HepG2 (cell line): ENCODE data around the gene POU5F1. TPM values are rescaled to one million over a fixed set of nuclear protein-coding genes. Genes with fewer than 3 reads are reported as not detected.
A peak's percentile ranks its signal among the peaks of the same experiment; 100 is the strongest.

ENCODE experiments used
- AHR ChIP-seq: IDR thresholded peaks from 2 replicates; pipeline ENCODE4 v1.6.1; 2018; ENCODE audit warnings: missing genetic modification reagents, missing compliant biosample characterization
- ARNTL ChIP-seq: sonication (generic); formaldehyde crosslinking; IDR thresholded peaks from 2 replicates; pipeline ENCODE4 v1.4.0; 2020; ENCODE audit warnings: mild to moderate bottlenecking, missing genetic modification reagents
- CCDC6 ChIP-seq: sonication (generic); formaldehyde crosslinking; IDR thresholded peaks from 2 replicates; pipeline ENCODE4 v1.8.1; 2022; ENCODE audit warnings: mild to moderate bottlenecking, missing genetic modification reagents, moderate library complexity
- CHD2 ChIP-seq: IDR thresholded peaks from 2 replicates; pipeline ENCODE4 v1.6.1; 2011; ENCODE audit warnings: low read depth, low read length, improper control_type of control experiment
- ELF4 ChIP-seq: sonication (generic); formaldehyde crosslinking; IDR thresholded peaks from 2 replicates; pipeline ENCODE4 v1.5.0; 2020; ENCODE audit warnings: missing genetic modification reagents, mild to moderate bottlenecking, moderate library complexity, borderline replicate concordance
- ETV5 ChIP-seq: IDR thresholded peaks from 2 replicates; pipeline ENCODE4 v1.6.1; 2018; ENCODE audit warnings: missing biosample characterization, missing genetic modification reagents, inconsistent platforms, borderline replicate concordance
- GTF3A ChIP-seq: sonication (generic); formaldehyde crosslinking; conservative IDR thresholded peaks from 2 replicates; pipeline ENCODE4 v1.4.0; 2020; ENCODE audit warnings: mild to moderate bottlenecking, missing genetic modification reagents
- JARID2 ChIP-seq: sonication (generic); formaldehyde crosslinking; IDR thresholded peaks from 2 replicates; pipeline ENCODE4 v1.8.1; 2023; ENCODE audit warnings: missing genetic modification reagents, inconsistent platforms; ENCODE audit not compliant: insufficient replicate concordance
- MIXL1 ChIP-seq: IDR thresholded peaks from 2 replicates; pipeline ENCODE4 v1.6.1; 2016
- MXD4 ChIP-seq: IDR thresholded peaks from 2 replicates; pipeline ENCODE4 v1.6.1; 2016; ENCODE audit warnings: mild to moderate bottlenecking, missing biosample characterization, missing genetic modification reagents
- RBFOX2 ChIP-seq: fragments of 200-400 bp; formaldehyde crosslinking; IDR thresholded peaks from 2 replicates; pipeline ENCODE4 v1.6.1; 2017; ENCODE audit warnings: low read depth, mild to moderate bottlenecking, low read length
- RXRB ChIP-seq: IDR thresholded peaks from 2 replicates; pipeline ENCODE4 v1.6.1; 2016; ENCODE audit warnings: borderline replicate concordance, missing genetic modification reagents, missing compliant biosample characterization
- SALL1 ChIP-seq: sonication (generic); formaldehyde crosslinking; IDR thresholded peaks from 2 replicates; pipeline ENCODE4 v1.8.0; 2022; ENCODE audit warnings: mild to moderate bottlenecking, missing genetic modification reagents
- ZNF17 ChIP-seq: sonication (generic); formaldehyde crosslinking; IDR thresholded peaks from 2 replicates; pipeline ENCODE4 v1.5.0; 2020; ENCODE audit warnings: mild to moderate bottlenecking, missing genetic modification reagents
- ZNF180 ChIP-seq: sonication (generic); formaldehyde crosslinking; IDR thresholded peaks from 2 replicates; pipeline ENCODE4 v1.4.0; 2020; ENCODE audit warnings: low read depth, missing genetic modification reagents, borderline replicate concordance
- ZNF296 ChIP-seq: sonication (generic); formaldehyde crosslinking; conservative IDR thresholded peaks from 2 replicates; pipeline ENCODE4 v1.5.0; 2020; ENCODE audit warnings: mild to moderate bottlenecking, missing genetic modification reagents
- ZNF766 ChIP-seq: sonication (generic); formaldehyde crosslinking; IDR thresholded peaks from 2 replicates; pipeline ENCODE4 v1.5.0; 2020; ENCODE audit warnings: missing genetic modification reagents, borderline replicate concordance
- ZNF777 ChIP-seq: sonication (generic); formaldehyde crosslinking; IDR thresholded peaks from 2 replicates; pipeline ENCODE4 v1.4.0; 2020; ENCODE audit warnings: missing genetic modification reagents
- polyA plus RNA-seq, 8 experiments: library from polyadenylated mRNA; depleted of rRNA in 3 of 8; stranded (reverse) in 7 of 8; unstranded in 1 of 8; fragments of >200 nt; fragmentation: Illumina TruSeq in 4 of 8; extraction: Trizol in 4 of 8; gene quantifications; 2 replicates each; pipeline versions ENCODE4 v1.2.1 to v1.2.3, GENCODE V29; 2011 to 2016; ENCODE audit warnings: low read depth in 4 of 8, missing spikeins in 1 of 8, mixed read lengths in 1 of 8; ENCODE audit not compliant: insufficient read depth in 1 of 8
- total RNA-seq, 5 experiments: library from RNA; depleted of rRNA; stranded (reverse); fragments of >200 nt; fragmentation: Illumina TruSeq; extraction: Trizol; gene quantifications; 2 replicates each; pipeline ENCODE4 v1.2.3, GENCODE V29; 2016; ENCODE audit warnings: low read depth in 1 of 5
- TF ChIP-seq, protein P1 (sequence below), 2 experiments: fragments of 450-650 bp in 1 of 2; sonication (generic) in 1 of 2; formaldehyde crosslinking in 1 of 2; IDR thresholded peaks; 2 replicates each; pipeline versions ENCODE4 v1.6.1 to v1.8.0; 2016 to 2022; ENCODE audit warnings: antibody characterized with exemption in 1 of 2, mild to moderate bottlenecking in 1 of 2, missing genetic modification reagents in 1 of 2
- TF ChIP-seq, protein P2 (sequence below): sonication (generic); formaldehyde crosslinking; IDR thresholded peaks from 2 replicates; pipeline ENCODE4 v1.8.1; 2023; ENCODE audit warnings: mild to moderate bottlenecking, missing genetic modification reagents

POU5F1 gene
- total and polyA plus RNA-seq, 2 of the 13 experiments (the other 11 are each of a cell fraction or from before 2014, with no cell fraction given), result 2.5 to 7.2 TPM

DNA sequence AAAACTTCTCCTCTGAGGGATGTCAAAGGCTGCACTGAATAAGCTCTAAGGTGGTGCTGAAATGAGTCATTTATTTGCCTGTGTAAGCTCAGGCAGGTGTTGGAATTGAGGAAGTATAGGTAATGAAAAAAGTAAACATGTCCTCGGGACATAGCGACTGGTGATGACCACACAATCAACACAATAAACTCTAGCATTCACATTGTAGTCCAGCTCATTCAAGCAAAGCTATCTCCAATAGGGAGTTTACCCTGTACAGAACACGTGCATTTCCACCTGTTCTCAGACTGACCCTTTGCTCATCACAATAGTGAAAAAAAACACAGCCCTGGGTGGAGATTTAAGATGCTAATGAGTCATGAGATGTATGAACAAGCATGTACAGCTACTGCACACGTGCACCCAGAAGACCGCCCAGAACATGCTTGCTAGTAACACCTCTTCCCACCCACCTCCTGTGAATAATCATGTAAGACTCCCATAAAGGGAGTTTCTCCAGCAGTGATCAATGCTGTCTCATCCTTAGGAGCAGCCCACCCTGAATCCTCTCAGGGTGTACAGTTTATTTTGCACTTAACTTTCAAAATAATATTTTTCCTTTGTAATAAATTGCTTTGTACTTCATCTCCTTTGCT lies 33.0 kb upstream of the POU5F1 start (continued):
- TF ChIP-seq, protein P1, sequence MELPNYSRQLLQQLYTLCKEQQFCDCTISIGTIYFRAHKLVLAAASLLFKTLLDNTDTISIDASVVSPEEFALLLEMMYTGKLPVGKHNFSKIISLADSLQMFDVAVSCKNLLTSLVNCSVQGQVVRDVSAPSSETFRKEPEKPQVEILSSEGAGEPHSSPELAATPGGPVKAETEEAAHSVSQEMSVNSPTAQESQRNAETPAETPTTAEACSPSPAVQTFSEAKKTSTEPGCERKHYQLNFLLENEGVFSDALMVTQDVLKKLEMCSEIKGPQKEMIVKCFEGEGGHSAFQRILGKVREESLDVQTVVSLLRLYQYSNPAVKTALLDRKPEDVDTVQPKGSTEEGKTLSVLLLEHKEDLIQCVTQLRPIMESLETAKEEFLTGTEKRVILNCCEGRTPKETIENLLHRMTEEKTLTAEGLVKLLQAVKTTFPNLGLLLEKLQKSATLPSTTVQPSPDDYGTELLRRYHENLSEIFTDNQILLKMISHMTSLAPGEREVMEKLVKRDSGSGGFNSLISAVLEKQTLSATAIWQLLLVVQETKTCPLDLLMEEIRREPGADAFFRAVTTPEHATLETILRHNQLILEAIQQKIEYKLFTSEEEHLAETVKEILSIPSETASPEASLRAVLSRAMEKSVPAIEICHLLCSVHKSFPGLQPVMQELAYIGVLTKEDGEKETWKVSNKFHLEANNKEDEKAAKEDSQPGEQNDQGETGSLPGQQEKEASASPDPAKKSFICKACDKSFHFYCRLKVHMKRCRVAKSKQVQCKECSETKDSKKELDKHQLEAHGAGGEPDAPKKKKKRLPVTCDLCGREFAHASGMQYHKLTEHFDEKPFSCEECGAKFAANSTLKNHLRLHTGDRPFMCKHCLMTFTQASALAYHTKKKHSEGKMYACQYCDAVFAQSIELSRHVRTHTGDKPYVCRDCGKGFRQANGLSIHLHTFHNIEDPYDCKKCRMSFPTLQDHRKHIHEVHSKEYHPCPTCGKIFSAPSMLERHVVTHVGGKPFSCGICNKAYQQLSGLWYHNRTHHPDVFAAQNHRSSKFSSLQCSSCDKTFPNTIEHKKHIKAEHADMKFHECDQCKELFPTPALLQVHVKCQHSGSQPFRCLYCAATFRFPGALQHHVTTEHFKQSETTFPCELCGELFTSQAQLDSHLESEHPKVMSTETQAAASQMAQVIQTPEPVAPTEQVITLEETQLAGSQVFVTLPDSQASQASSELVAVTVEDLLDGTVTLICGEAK (IDR thresholded peaks at IDR 0.05), result no peak
- TF ChIP-seq, protein P1 (CRISPR knock-in tag; IDR thresholded peaks at IDR 0.05), result no peak
- TF ChIP-seq ZNF17 (no peak), CCDC6 (no peak), ELF4 (CRISPR knock-in tag) (no peak), RXRB (CRISPR knock-in tag) (peak; percentile 48), ZNF766 (CRISPR knock-in tag) (no peak), SALL1 (CRISPR knock-in tag) (no peak), AHR (no peak; the same call in 1 of the 2 replicates), ETV5 (peak; percentile 76; the same call in 1 of the 2 replicates), JARID2 (CRISPR knock-in tag) (no peak), ZNF296 (CRISPR knock-in tag) (no peak), GTF3A (no peak), ZNF777 (CRISPR knock-in tag) (no peak), MXD4 (no peak), CHD2 (no peak), ARNTL (peak; percentile 47; the same call in 1 of the 2 replicates), MIXL1 (peak; percentile 88), ZNF180 (CRISPR knock-in tag) (no peak), RBFOX2 (0 out of 2 replicates have a peak, but pooled peaks have one; percentile 23)
- TF ChIP-seq, protein P2, sequence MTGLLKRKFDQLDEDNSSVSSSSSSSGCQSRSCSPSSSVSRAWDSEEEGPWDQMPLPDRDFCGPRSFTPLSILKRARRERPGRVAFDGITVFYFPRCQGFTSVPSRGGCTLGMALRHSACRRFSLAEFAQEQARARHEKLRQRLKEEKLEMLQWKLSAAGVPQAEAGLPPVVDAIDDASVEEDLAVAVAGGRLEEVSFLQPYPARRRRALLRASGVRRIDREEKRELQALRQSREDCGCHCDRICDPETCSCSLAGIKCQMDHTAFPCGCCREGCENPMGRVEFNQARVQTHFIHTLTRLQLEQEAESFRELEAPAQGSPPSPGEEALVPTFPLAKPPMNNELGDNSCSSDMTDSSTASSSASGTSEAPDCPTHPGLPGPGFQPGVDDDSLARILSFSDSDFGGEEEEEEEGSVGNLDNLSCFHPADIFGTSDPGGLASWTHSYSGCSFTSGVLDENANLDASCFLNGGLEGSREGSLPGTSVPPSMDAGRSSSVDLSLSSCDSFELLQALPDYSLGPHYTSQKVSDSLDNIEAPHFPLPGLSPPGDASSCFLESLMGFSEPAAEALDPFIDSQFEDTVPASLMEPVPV (CRISPR knock-in tag), result 0 out of 2 replicates have a peak, but pooled peaks have one; percentile 7
